SU-DHL-6 (cell line): ENCODE data around the gene CTBP1.

Experiments used
- H2AFZ ChIP-seq: fragments of 200-600 bp; sonication (generic); 2 replicates; pipeline ENCODE4 v1.6.1; 2014; ENCODE audit warnings: low read depth, mild to moderate bottlenecking, moderate library complexity, mixed read lengths, antibody characterized with exemption, low read length; ENCODE audit not compliant: severe bottlenecking
- H3F3A ChIP-seq: fragments of 200-600 bp; shearing (Covaris generic); 2 replicates; pipeline ENCODE4 v1.6.0; 2016; ENCODE audit warnings: antibody characterized with exemption, mild to moderate bottlenecking; ENCODE audit not compliant: insufficient read depth
- H3K27ac ChIP-seq: fragments of 200-600 bp; sonication (generic); 2 replicates; pipeline ENCODE4 v1.5.1; 2016; ENCODE audit warnings: low read depth, mild to moderate bottlenecking, low read length, moderate library complexity, mixed read lengths
- H3K27me3 ChIP-seq: fragments of 200-600 bp; sonication (generic), shearing (Covaris generic); 2 replicates; pipeline ENCODE4 v1.6.0; 2014; ENCODE audit warnings: mild to moderate bottlenecking, low read length
- H3K36me3 ChIP-seq: fragments of 200-600 bp; sonication (generic); 2 replicates; pipeline ENCODE4 v1.6.1; 2014; ENCODE audit warnings: mild to moderate bottlenecking, low read length, mixed read lengths
- H3K4me2 ChIP-seq: fragments of 300-600, 200-600 bp; shearing (Covaris generic), sonication (generic); 2 replicates; pipeline ENCODE4 v1.6.0; 2014; ENCODE audit warnings: low read length, low read depth, mild to moderate bottlenecking; ENCODE audit not compliant: poor library complexity, severe bottlenecking
- H3K4me3 ChIP-seq: fragments of 200-600 bp; sonication (generic); 2 replicates; pipeline ENCODE4 v1.5.1; 2014; ENCODE audit warnings: antibody characterized with exemption, low read length, mild to moderate bottlenecking, mixed read lengths; ENCODE audit not compliant: insufficient read depth, poor library complexity, severe bottlenecking
- H3K79me2 ChIP-seq: fragments of 200-600 bp; sonication (generic); 2 replicates; pipeline ENCODE4 v1.6.1; 2014; ENCODE audit warnings: mild to moderate bottlenecking, low read length, moderate library complexity; ENCODE audit not compliant: insufficient read depth
- H3K9ac ChIP-seq: fragments of 200-600 bp; sonication (generic); 2 replicates; pipeline ENCODE4 v1.7.0; 2014; ENCODE audit warnings: mild to moderate bottlenecking, low read length
- H3K9me2 ChIP-seq: fragments of 200-600 bp; sonication (generic); replicated peaks from 2 replicates; pipeline ENCODE4 v1.6.1; 2014; ENCODE audit warnings: low read length; ENCODE audit not compliant: insufficient read depth
- H3K9me3 ChIP-seq: fragments of 200-600 bp; sonication (generic); 2 replicates; pipeline ENCODE4 v1.6.1; 2014; ENCODE audit warnings: low read length, mixed read lengths; ENCODE audit not compliant: insufficient read depth
- H4K20me1 ChIP-seq: fragments of 200-600 bp; sonication (generic); 2 replicates; pipeline ENCODE4 v1.6.1; 2014; ENCODE audit warnings: low read depth, mild to moderate bottlenecking, antibody characterized with exemption, low read length, moderate library complexity, mixed read lengths
- CTCF ChIP-seq: fragments of 200-600 bp; sonication (generic); IDR thresholded peaks from one replicate; pipeline ENCODE4 v1.5.1; 2017; ENCODE audit warnings: antibody characterized with exemption, mild to moderate bottlenecking, low read length, moderate library complexity; ENCODE audit not compliant: insufficient read depth, poor library complexity, severe bottlenecking
- EZH2phosphoT487 ChIP-seq: fragments of 200-600 bp; sonication (generic), shearing (Covaris generic); conservative IDR thresholded peaks from 2 replicates; pipeline ENCODE4 v1.6.1; 2018; ENCODE audit warnings: mild to moderate bottlenecking, antibody characterized with exemption, low read length, moderate library complexity, mixed read lengths

Gene CTBP1

GRCh38 chr4:1260418-1261106 is 11.6 kb upstream of the CTBP1 start:
- no peak overlapping the region for H3K9ac ChIP-seq
- no peaks in the 10 kb centered on the region for H3K79me2 ChIP-seq
- H2AFZ ChIP-seq: no peak overlapping the region
- no peak for TF ChIP-seq EZH2phosphoT487
- TF ChIP-seq CTCF: no peak
- no peak overlapping the region for H3K27ac ChIP-seq
- H3K4me2 ChIP-seq: no peak overlapping the region
- H3K9me2 ChIP-seq: no peaks in the 10 kb centered on the region
- no peaks in the 10 kb centered on the region for H4K20me1 ChIP-seq
- no peaks in the 10 kb centered on the region for H3F3A ChIP-seq
- no peaks in the 10 kb centered on the region for H3K9me3 ChIP-seq
- H3K4me3 ChIP-seq: no peak overlapping the region
- no peaks in the 10 kb centered on the region; the same call in 1 of the 2 replicates for H3K36me3 ChIP-seq
- H3K27me3 ChIP-seq: no peaks in the 10 kb centered on the region

DNA sequence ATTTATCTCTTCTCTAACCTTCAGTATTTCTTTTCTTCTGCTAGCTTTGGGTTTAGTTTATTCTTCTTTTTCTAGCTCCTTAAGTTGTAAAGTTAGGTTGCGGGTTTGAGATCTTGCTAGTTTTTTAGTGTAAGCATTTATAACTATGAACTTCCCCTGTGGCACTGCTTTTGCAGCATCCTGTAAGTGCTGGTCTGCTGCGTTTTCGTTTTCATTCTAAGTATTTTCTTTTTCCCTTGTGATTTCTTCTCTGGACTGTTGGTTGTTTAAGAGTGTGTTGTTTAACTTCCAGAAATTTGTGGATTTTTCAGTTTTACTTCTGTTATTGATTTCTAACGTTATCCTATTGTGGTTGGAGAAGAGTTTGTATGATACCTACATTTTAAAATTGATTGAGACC is 11.0 kb upstream of the CTBP1 start:
- Histone ChIP-seq H3K4me3 (no peak overlapping the region), H3K4me2 (no peak overlapping the region), H3K36me3 (no peaks in the 10 kb centered on the region; the same call in 1 of the 2 replicates), H3K27ac (no peak overlapping the region), H3K9me3 (no peaks in the 10 kb centered on the region), H3K27me3 (no peaks in the 10 kb centered on the region), H3K79me2 (no peaks in the 10 kb centered on the region), H3F3A (no peaks in the 10 kb centered on the region), H3K9ac (no peak overlapping the region), H4K20me1 (no peaks in the 10 kb centered on the region), H2AFZ (no peak overlapping the region), H3K9me2 (no peaks in the 10 kb centered on the region)
- TF ChIP-seq EZH2phosphoT487: no peak
- TF ChIP-seq CTCF: no peak

DNA sequence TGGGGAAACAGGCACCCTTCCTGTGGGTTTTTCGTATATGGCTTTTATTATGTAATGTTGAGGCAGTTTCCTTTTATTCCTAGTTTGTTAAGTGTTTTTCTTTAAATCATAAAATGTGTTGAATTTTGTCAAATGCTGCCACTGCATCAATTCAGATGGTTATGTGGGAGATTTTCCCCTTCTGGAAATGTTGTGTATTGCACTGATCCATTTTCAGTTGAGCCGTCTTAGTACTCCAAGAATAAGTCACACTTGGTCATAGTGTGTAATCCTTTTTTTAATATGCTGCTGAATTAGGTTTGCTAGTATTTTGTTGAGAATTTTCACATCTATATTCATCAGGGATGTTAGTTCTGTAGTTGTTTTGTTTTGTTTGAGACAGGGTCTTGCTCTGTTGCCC is 9.5 kb upstream of the CTBP1 start:
- H3K4me2 ChIP-seq: no peak overlapping the region
- no peaks in the 10 kb centered on the region for H3F3A ChIP-seq
- no peak overlapping the region for H2AFZ ChIP-seq
- no peaks in the 10 kb centered on the region for H3K79me2 ChIP-seq
- no peak overlapping the region for H3K27ac ChIP-seq
- no peaks in the 10 kb centered on the region for H3K9me2 ChIP-seq
- no peak overlapping the region for H3K4me3 ChIP-seq
- H3K9me3 ChIP-seq: no peaks in the 10 kb centered on the region
- no peaks in the 10 kb centered on the region for H3K27me3 ChIP-seq
- no peak overlapping the region for H3K9ac ChIP-seq
- H3K36me3 ChIP-seq: no peaks in the 10 kb centered on the region; the same call in 1 of the 2 replicates
- no peaks in the 10 kb centered on the region for H4K20me1 ChIP-seq
- TF ChIP-seq CTCF (no peak), EZH2phosphoT487 (no peak)
